ENCODE measurements around the gene UGT2A3.
"Not testable (repeated sequence)": the region's sequence is repeated elsewhere in the genome, so short reads cannot be mapped to it uniquely, and the experiment has no call there.

The UGT2A3 gene

DNA sequence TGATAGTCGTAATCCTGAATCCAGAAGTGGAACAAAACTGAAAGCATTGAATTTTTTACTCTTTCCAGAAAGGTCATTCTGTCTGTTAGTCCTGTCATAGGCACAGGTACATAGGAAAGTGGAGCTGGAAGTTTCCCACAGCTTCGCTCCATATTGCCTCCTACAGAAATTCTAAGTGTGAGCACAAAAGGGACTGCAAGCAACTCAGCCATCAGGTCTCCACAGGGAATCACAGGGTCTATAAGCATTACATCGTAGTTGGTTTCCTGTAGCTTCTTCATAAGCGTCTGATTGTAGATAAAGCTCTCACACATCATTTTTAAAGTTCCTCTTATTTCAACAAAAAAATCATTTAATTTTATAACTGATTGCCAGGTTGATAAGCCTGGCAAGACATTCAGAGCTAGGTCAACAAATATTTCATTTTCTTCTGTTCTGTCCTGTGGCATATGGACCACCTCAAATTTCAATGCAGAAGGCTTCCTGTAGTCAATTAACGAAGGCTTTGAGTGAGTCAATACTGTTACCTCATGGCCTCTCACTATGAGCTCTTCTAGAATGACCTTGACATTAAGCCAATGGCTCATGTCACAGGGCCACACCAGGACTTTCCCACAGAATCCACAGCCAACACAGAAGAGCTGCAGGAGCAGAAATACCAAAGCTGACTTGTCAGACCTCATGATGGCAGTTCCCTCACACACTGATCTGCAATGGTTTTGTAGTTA, at the start of gene UGT2A3:
TSS of gene UGT2A3 (minus strand) at position 727 of the 728 bp plus-strand sequence. CDS start at position 683, 44 bp downstream.
- no peak for DNase-seq

GRCh38 chr4:68997040-68997439, 45.4 kb upstream of the UGT2A3 start:
- no peak for DNase-seq

- no peak for DNase-seq
These were observed 43.7 kb upstream of the UGT2A3 start for GRCh38 chr4:68995292-68995691.

DNA sequence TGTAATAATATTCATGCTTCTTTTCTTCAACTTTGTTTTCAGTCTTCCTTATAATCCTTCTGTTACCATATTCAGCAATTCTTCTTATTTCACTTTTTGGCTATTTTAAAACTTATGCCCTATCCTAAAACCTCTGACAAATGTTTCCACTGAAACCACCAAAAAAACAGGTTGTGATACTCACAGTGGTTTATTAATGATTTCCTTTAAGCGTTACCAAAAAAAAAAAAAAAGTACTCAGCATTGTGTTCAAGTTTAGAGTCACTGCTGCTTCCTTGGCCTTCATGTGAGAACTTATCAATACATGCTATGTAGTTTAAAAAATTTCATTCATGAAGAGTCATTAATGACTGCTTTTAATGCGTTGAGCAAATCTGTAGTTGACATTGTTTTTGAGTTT, 35.4 kb upstream of the UGT2A3 start:
- DNase-seq: no peak

DNA sequence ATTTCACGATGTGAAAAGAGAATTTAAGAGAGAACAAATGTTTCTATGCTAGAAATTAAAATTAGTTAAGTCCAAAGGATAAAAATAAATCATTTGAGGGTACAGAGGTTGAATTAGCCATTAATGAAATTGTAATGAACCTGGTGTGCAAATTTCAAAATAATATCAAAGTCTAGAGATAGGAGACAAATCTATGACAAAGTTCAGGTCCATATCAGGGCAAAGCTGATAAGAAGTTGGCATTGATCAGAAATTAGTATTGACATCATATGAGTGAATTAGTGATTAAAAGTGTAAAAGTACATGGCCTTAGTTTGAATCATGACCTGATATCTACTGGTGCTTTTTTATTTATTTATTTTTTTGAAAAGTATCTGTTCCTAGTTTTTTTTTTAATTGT, 33.8 kb upstream of the UGT2A3 start:
- no peak for DNase-seq

DNA sequence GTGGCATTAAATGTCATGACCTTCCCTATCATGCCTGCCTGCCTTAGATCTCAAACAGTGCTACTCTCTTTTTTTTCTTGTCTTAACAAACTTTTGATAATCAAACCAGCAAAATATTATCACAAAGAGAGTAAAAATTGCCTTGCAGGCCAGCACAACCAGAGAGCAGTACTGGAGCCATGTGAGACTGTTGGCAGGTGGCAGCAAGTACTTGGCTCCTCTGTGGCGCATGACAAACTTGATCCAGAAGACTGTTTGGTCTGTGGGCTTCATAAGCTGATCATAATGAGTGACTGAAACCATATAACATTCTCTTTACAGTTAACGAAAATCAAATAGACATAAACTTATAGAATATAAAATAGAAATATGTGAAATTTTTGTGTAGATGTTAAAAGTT, 33.3 kb upstream of the UGT2A3 start:
- no peak for DNase-seq

DNA sequence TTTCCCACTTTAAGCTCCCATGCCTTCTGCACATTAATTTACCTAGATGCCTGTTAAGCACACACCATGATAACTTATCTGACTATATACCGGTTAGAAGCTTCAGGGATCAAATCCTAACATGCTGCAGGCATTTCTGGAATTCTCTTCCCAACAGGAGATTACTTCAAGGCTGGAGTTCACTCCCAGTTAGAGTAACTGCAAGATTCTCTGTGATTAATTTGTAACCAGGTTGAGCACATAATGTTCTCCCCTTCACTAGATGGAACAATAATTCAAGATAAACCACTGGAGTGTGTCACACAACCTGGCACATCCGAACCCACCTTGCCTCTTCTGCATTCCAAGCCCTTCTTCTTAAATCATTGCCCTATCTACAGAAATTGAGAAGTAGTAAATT, 11.8 kb upstream of the UGT2A3 start:
- no peak for DNase-seq

DNA sequence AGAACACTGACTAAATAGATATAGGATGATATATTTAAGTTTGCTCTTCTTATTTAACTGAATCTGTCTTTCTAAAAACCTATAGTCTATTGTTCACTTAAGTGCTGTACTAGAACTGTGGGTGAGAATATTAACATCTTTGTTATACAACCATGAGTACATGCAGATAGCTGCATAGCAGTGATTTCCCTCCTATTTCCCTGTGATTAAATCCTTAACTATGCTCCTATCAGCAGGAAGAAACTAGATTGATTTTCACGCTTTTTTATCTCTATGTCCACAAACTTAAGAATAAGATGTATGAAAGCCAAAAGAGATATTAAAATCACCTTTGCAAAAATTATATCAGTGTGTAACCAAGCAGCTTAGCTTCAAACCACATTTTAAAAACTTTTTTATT, 11.3 kb upstream of the UGT2A3 start:
- no peak for DNase-seq

DNA sequence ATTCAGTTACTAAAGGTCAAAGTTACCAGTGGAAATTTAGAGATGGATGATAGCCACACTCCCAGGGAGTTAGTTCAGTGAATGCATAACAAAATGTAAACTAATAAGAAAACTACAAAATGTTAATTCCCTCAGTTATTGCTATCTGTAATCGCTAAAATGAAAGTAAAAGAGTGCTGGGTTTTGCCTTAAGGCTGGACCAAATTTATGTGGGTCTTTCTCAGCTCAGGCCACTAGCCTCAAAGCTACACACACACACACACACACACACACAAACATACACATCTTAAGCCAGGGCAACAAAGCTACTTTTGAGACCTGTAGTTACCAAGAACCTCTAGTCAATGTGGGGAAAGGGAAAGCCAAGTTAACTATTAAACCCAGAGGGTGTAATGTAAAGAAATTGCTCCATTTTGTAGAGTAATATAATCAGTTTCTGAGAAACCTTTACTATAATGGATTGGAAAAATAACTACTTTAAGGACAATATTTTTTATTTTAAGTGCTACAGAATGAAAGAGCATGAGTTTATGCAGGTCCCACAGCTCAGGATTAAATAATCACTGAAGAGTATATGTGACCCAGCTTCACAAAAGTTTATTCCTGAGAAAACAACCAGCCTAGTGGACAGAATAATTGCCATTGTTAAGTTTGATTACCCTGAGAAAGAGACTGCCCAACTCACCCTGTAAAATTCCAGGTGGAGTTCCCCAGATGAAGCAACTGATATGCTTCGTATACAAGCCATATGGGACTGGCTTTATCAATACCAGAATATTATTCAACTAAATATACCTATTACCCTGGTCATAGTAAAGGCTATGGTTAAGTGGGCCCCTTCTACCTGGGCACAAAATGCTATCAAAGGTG, 8.9 kb upstream of the UGT2A3 start:
- no peak for DNase-seq

DNA sequence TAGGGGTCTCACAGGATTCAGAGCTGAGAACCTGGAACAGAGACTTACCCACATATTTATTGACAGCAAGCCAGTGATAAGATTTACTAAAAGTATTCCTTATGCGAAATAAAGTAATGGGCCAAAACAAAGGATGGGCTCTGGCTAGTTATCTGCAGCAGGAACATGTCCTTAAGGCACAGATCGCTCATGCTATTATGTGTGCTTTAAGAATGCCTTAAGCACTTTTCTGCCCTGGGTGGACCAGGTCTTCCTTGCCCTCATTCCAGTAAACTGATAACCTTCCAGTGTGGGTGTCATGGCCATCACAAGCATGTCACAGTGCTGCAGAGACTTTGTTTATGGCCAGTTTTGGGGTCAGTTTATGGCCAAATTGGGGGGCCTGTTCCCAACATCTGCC, 7.5 kb upstream of the UGT2A3 start:
- not testable (repeated sequence) for DNase-seq

- no peak for DNase-seq
These were observed 2.5 kb upstream of the UGT2A3 start for GRCh38 chr4:68954126-68954525.

- no peak for DNase-seq
These were observed 1.5 kb upstream of the UGT2A3 start for GRCh38 chr4:68953056-68953596.

DNA sequence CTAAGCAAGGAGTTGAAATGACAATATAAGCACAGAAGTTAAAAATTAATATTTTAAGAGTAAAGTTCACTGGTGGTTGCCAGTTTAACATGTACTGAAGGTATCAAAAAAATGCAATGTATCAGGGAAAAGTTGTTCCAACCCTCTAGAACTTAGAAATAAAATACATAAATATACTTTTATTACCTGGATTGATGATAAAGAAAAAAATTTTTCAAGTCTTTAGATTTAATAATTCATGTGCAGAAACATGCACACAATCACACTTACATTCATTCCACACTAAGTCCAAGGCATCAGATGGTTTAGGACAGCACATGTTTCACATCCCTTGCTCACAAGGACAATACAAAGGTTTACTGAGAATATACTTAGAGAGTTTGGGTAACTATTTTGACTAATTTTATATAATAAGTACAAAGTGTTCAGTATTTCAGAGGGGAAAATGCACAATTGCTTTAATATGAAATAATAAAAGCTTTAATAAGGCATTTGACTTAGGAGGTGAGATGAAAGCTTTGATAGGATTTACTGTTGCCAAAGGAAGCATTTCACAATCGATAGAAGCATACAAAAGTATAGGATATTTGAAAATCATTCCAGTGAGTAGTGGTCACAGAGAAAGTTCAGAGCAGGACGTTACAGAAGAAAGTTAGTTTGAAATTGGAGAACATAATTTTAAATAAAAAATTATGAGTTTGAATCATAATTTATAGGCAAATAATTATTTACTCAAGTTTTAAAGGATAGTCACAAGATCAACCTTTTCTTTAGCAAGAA, 392 bp upstream of the UGT2A3 start:
- DNase-seq: no peak

DNA sequence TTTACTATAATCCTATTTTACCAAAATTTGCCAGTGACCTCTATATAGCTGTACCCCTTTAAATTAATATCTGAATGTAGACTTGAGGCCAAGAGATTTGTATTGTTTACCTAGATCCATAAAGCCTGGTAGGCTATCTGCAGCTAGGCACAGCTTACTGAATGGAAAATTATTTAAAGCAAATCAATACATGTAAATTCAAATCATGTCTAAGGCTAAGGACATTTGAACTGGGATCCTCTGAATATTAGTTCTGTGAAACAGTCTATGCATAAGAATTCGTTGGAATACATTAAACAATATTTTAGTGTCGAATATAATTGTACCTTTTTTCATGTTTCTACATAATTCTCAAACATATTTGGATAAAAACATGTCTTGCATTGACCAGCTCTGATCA, 1.6 kb downstream of the UGT2A3 start:
- DNase-seq: no peak

DNA sequence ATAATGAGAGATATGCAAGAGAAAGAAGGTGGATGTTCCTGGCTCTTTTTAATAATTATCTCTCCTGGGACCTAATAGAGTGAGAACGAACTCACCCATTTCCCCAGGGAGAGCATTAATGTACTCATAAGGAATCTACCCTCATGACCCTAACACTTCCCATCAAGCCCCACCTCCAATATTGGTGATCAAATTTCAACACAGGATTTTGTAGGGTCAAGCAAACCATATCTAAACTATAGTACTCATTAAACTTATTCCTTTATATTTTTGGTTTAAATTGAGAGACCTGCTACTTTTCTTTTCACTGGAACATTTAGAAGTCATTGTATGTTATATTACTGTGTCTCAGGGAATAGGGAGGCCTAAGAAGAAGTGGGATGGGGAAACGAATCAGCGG, 2.6 kb downstream of the UGT2A3 start:
- DNase-seq: no peak

- DNase-seq: no peak
These were observed 3.4 kb downstream of the UGT2A3 start for GRCh38 chr4:68948044-68948743.

- no peak for DNase-seq
These were observed 22.4 kb downstream of the UGT2A3 start for GRCh38 chr4:68929076-68929737.

GRCh38 chr4:68927165-68927564, 24.4 kb downstream of the UGT2A3 start:
- no peak for DNase-seq

DNA sequence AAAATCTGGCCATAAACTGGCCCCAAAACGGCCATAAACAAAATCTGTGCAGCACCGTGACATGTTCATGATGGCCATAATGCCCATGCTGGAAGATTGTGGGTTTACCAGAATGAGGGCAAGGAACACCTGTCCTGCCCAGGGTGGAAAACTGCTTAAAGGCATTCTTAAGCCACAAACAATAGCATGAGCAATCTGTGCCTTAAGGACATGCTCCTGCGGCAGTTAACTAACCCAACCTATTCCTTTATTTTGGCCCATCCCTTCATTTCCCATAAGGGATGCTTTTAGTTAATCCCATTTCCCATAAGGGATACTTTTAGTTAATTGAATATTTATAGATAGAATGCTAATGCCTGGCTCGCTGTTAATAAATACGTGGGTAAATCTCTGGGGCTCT, 29.4 kb downstream of the UGT2A3 start:
- not testable (repeated sequence) for DNase-seq

GRCh38 chr4:68921051-68921450, 30.6 kb downstream of the UGT2A3 start:
- no peak for DNase-seq

DNA sequence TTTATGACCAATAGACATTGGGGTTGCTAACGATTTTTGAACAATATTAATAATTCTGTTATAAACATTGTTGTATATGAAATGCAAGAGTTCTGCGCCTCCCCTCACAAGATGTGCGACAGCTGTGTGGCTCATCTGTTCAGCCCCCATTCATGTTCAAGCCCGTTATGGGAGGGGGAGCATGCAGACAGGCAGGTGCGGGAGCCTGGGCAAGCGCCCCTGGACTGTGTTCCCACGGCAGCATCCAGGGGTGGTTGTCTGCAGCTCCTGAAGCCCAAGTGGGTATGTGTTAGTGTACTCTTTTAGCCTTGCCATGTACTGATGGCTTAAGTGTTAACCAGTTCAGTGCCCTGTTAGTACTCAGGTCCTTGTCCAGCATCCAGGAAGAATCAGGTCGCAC, 34.6 kb downstream of the UGT2A3 start:
- no peak for DNase-seq

GRCh38 chr4:68912807-68913206, 38.8 kb downstream of the UGT2A3 start:
- no peak for DNase-seq
